HG03280 (cell line): ENCODE measurements around the gene KHDC4.
"Not testable (repeated sequence)": the region's sequence is repeated elsewhere in the genome, so short reads cannot be mapped to it uniquely, and the experiment has no call there.

Experiments
- ATAC-seq: cut with Tn5 transposase; IDR thresholded peaks from one replicate; pipeline ENCODE4 v1.9.1; 2021; ENCODE audit warnings: mild to moderate bottlenecking, moderate library complexity; ENCODE audit not compliant: unreplicated experiment

The KHDC4 gene

GRCh38 chr1:155911156-155912055 lies 22.8 kb downstream of the KHDC4 start, which contains the start of gene RIT1:
Gene RIT1, minus strand, starts transcription at chr1:155911349. Its CDS starts 588 bp downstream, at chr1:155910761.
- ATAC-seq, result peak; percentile 86

GRCh38 chr1:155910621-155911121 lies 23.5 kb downstream of the KHDC4 start:
- peak; percentile 18 for ATAC-seq

- no peak for ATAC-seq
Measured at GRCh38 chr1:155909894-155910293, 24.3 kb downstream of the KHDC4 start.

GRCh38 chr1:155904261-155904660 lies 30.0 kb downstream of the KHDC4 start:
- ATAC-seq, result no peak

- no peak for ATAC-seq
Measured at GRCh38 chr1:155900161-155900560, 34.1 kb downstream of the KHDC4 start.

GRCh38 chr1:155899683-155900082 lies 34.5 kb downstream of the KHDC4 start:
- no peak for ATAC-seq

- ATAC-seq, result no peak
Measured at GRCh38 chr1:155898888-155899287, 35.3 kb downstream of the KHDC4 start.

GRCh38 chr1:155897746-155898145 lies 36.5 kb downstream of the KHDC4 start:
- ATAC-seq, result no peak

- not testable (repeated sequence) for ATAC-seq
Measured at GRCh38 chr1:155896476-155896875, 37.7 kb downstream of the KHDC4 start.

GRCh38 chr1:155895617-155896016 lies 38.6 kb downstream of the KHDC4 start:
- not testable (repeated sequence) for ATAC-seq

GRCh38 chr1:155893389-155894142 lies 40.6 kb downstream of the KHDC4 start:
- no peak for ATAC-seq

GRCh38 chr1:155892796-155893195 lies 41.4 kb downstream of the KHDC4 start:
- no peak for ATAC-seq

GRCh38 chr1:155890251-155890650 lies 44.0 kb downstream of the KHDC4 start:
- no peak for ATAC-seq

GRCh38 chr1:155889566-155889965 lies 44.6 kb downstream of the KHDC4 start:
- ATAC-seq, result no peak

GRCh38 chr1:155888481-155888880 lies 45.7 kb downstream of the KHDC4 start:
- no peak for ATAC-seq

- ATAC-seq, result no peak
Measured at GRCh38 chr1:155884982-155885381, 49.2 kb downstream of the KHDC4 start.

GRCh38 chr1:155884031-155884960 lies 49.9 kb downstream of the KHDC4 start:
- no peak for ATAC-seq

GRCh38 chr1:155882766-155883165 lies 51.4 kb downstream of the KHDC4 start:
- ATAC-seq, result no peak

GRCh38 chr1:155882235-155882634 lies 52.0 kb downstream of the KHDC4 start:
- ATAC-seq, result no peak

- ATAC-seq, result no peak
Measured at GRCh38 chr1:155880950-155881349, 53.3 kb downstream of the KHDC4 start.

GRCh38 chr1:155880251-155880650 lies 54.0 kb downstream of the KHDC4 start:
- no peak for ATAC-seq
